Measurements from ENCODE around the gene SAMHD1. TPM values are rescaled to one million over a fixed set of nuclear protein-coding genes. Genes with fewer than 3 reads are reported as not detected.

SAMHD1 gene
- total and polyA plus RNA-seq, 2 of the 8 experiments (the other 6 are each of a cell fraction or from before 2014, with no cell fraction given) = 22.0 to 37.1 TPM

DNA sequence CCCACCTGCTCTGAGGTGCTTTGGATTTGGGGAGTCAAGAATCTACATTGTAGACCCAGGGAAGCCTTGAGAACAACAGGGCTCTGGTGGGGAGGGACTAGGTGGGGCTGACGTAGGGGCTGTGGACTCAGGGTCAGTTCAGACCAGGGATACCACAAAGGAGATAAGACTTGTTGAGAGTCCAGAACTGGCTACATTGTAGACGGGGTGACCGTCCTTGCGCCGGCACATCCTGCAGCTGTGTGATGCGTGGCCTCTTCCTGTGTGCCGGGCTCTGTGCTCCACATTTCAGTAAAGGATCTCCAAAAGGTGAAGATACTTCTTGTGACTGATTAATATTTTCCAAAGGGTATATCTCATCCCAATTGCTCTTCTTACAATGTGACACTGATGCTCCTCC lies 85.3 kb downstream of the SAMHD1 start:
- Histone ChIP-seq H3K9ac (replicated peaks in 1 of 4; ENCODE audit: extremely low read depth in 1 of 4, low read depth in 3 of 4, low read length in 3 of 4) (no peak overlapping the region), H3K36me3 (ENCODE audit: control insufficient read depth in 2 of 4, insufficient read depth in 4 of 4, low read length in 3 of 4) (no peaks in the 10 kb centered on the region)
- no peak for TF ChIP-seq SIX5 (IDR thresholded peaks at IDR 0.05; ENCODE audit: low read depth, low read length)
- no peak for TF ChIP-seq GTF2F1 (IDR thresholded peaks at IDR 0.05; ENCODE audit: borderline replicate concordance, low read depth, low read length)
- TF ChIP-seq PHF8 (conservative IDR thresholded peaks at IDR 0.05; ENCODE audit: low read depth, low read length) = no peak
- TF ChIP-seq POLR2A (IDR thresholded peaks at IDR 0.05; ENCODE audit: control extremely low read depth in 1 of 2, low read depth in 2 of 2, low read length in 2 of 2) = no peak
- no peak for TF ChIP-seq TAF1 (IDR thresholded peaks at IDR 0.05; ENCODE audit: low read depth, low read length)

More for the DNA sequence above, 85.3 kb downstream of the SAMHD1 start:
- Histone ChIP-seq H3K4me1 (replicated peaks in 1 of 4; ENCODE audit: control insufficient read depth in 3 of 4, insufficient read depth in 4 of 4, low read length in 3 of 4) (peaks cover 3 to 21% (median 16%) of the 10 kb centered on the region in 4 experiments), H2AK5ac (ENCODE audit: low read depth, low read length) (no peak overlapping the region), H2BK20ac (ENCODE audit: low read length) (no peak overlapping the region), H3K4me2 (ENCODE audit: insufficient read depth in 1 of 2, low read depth in 2 of 2, low read length in 2 of 2) (no peak overlapping the region), H4K8ac (ENCODE audit: extremely low read depth, insufficient read depth, low read length) (0 out of 2 replicates have a peak overlapping the region, but pooled peaks have one; percentile 41), H3K56ac (replicated peaks; ENCODE audit: insufficient read length, low read depth, low read length) (no peak overlapping the region), H3K79me2 (ENCODE audit: control insufficient read depth in 1 of 2, insufficient read depth in 2 of 2, low read length in 2 of 2) (peaks cover 0 to 10% of the 10 kb centered on the region in 2 experiments; a peak in 2 of 4 replicates), H3K9me3 (ENCODE audit: insufficient read depth in 2 of 2, low read depth in 1 of 2, low read length in 1 of 2) (no peaks in the 10 kb centered on the region), H2BK120ac (replicated peaks; ENCODE audit: low read depth, low read length) (no peak overlapping the region), H3K18ac (ENCODE audit: extremely low read depth, low read length) (no peak overlapping the region), H4K20me1 (replicated peaks in 1 of 2; ENCODE audit: control insufficient read depth in 1 of 2, insufficient read depth in 2 of 2, low read length in 2 of 2) (peaks cover 6 to 12% of the 10 kb centered on the region in 2 experiments), H3K23me2 (ENCODE audit: low read depth, low read length) (peaks cover 15% of the 10 kb centered on the region; the same call in 1 of the 2 replicates), H2BK5ac (ENCODE audit: low read depth, low read length) (no peak overlapping the region), H2BK15ac (ENCODE audit: low read length) (no peak overlapping the region), H3K4me3 (ENCODE audit: extremely low read depth in 1 of 4, insufficient read depth in 2 of 4, low read depth in 3 of 4, low read length in 4 of 4) (no peak overlapping the region), H3K23ac (ENCODE audit: insufficient read length) (no peak overlapping the region), H4K91ac (replicated peaks; ENCODE audit: insufficient read length, low read length) (no peak overlapping the region), H2AFZ (ENCODE audit: low read length) (no peak overlapping the region), H3K79me1 (ENCODE audit: low read depth, low read length) (peaks cover 8% of the 10 kb centered on the region), H3K27ac (ENCODE audit: low read depth, low read length) (no peak overlapping the region), H3K14ac (ENCODE audit: insufficient read length) (no peak overlapping the region), H3K27me3 (replicated peaks in 1 of 4; ENCODE audit: control insufficient read depth in 3 of 4, extremely low read depth in 1 of 4, insufficient read depth in 3 of 4, low read length in 3 of 4) (peaks cover 0 to 10% (median 6%) of the 10 kb centered on the region in 4 experiments; a peak in 4 of 7 replicates), H3K4ac (replicated peaks; ENCODE audit: insufficient read length, low read depth, low read length) (no peak overlapping the region), H2BK12ac (ENCODE audit: low read depth, low read length) (no peak overlapping the region), H4K5ac (ENCODE audit: insufficient read length, low read depth, low read length) (no peak overlapping the region)
- DNase-seq (ENCODE audit: low read depth in 1 of 2, low spot score in 2 of 2) = peak in 1 of 2 experiments; percentile 43
- POLR2A ChIA-PET (ENCODE audit: partially characterized antibody) = interaction anchor here (1.5 kb wide), 1 partner anchor 10 kb away, joined by 3 read pairs; no protein-coding TSS in a partner anchor
- no peak for FAIRE-seq
- 93% methylated on average over 7 of the region's 7 CpGs; no CpG with 5 or more reads in 1 of the 2 experiments for WGBS, 2 experiments (ENCODE audit: extremely low coverage in 1 of 2, insufficient coverage in 1 of 2, insufficient read length in 1 of 2, insufficient replicate concordance in 2 of 2, low coverage in 1 of 2, low lambda C conversion rate in 2 of 2, missing lambda C conversion rate in 1 of 2)
- CTCF ChIA-PET (ENCODE audit: partially characterized antibody) = interaction anchor here (0.9 to 3.5 kb wide), 5 partner anchors 10 to 62 kb away, joined by 3 to 13 read pairs (median 9); partner anchors contain the start of gene TLDC2
